Endothelial cell (in vitro differentiated cells): ENCODE data around the gene C22orf31. TPM values are rescaled to one million over a fixed set of nuclear protein-coding genes. Genes with fewer than 3 reads are reported as not detected.
"Not testable (repeated sequence)": the region's sequence is repeated elsewhere in the genome, so short reads cannot be mapped to it uniquely, and the experiment has no call there.

Experiments used
- DNase-seq: peaks from one replicate; pipeline ENCODE4 v3.0.0; 2021; ENCODE audit warnings: low spot score
- H3K27ac Mint-ChIP-seq: one replicate; pipeline ENCODE4 v1.8.0; 2021; ENCODE audit warnings: mixed read lengths, inconsistent platforms; ENCODE audit not compliant: unreplicated experiment
- H3K27me3 Mint-ChIP-seq: one replicate; pipeline ENCODE4 v1.8.0; 2021; ENCODE audit warnings: mild to moderate bottlenecking, moderate library complexity, mixed read lengths, inconsistent platforms; ENCODE audit not compliant: unreplicated experiment
- H3K36me3 Mint-ChIP-seq: one replicate; pipeline ENCODE4 v1.8.0; 2021; ENCODE audit warnings: mild to moderate bottlenecking, low read depth, mixed read lengths, inconsistent platforms; ENCODE audit not compliant: unreplicated experiment
- H3K4me1 Mint-ChIP-seq: one replicate; pipeline ENCODE4 v1.8.0; 2021; ENCODE audit warnings: mild to moderate bottlenecking, mixed read lengths, inconsistent platforms; ENCODE audit not compliant: unreplicated experiment
- H3K4me3 Mint-ChIP-seq: one replicate; pipeline ENCODE4 v1.8.0; 2021; ENCODE audit warnings: mild to moderate bottlenecking, mixed read lengths, inconsistent platforms; ENCODE audit not compliant: unreplicated experiment
- H3K9me3 Mint-ChIP-seq: one replicate; pipeline ENCODE4 v1.8.0; 2021; ENCODE audit warnings: mixed read lengths, inconsistent platforms; ENCODE audit not compliant: unreplicated experiment
- CTCF ChIP-seq: fragments of 200-600 bp; sonication (generic); IDR thresholded peaks from one replicate; pipeline ENCODE4 v1.5.0; 2021; ENCODE audit warnings: antibody characterized with exemption; ENCODE audit not compliant: unreplicated experiment
- total RNA-seq: library from RNA; stranded (reverse); fragmentation: NEBNext Ultra II Directional; extraction: Animal tissue kit (Norgen Biotek cat#: 25700); gene quantifications from one replicate; pipeline ENCODE4 v1.2.1, GENCODE V29; 2021; ENCODE audit not compliant: unreplicated experiment

Gene C22orf31
- total RNA-seq, 1 donor from 2014 or later = not detected

- peaks cover 3% of the 10 kb centered on the region for H3K27me3 Mint-ChIP-seq
- no peak overlapping the region for H3K27ac Mint-ChIP-seq
- no peak for DNase-seq
- no peaks in the 10 kb centered on the region for H3K36me3 Mint-ChIP-seq
- TF ChIP-seq CTCF = no peak
- no peak overlapping the region for H3K4me3 Mint-ChIP-seq
- H3K9me3 Mint-ChIP-seq = no peaks in the 10 kb centered on the region
- peaks cover 11% of the 10 kb centered on the region for H3K4me1 Mint-ChIP-seq
These were observed 20.2 kb downstream of the C22orf31 start for GRCh38 chr22:29041408-29041807.

GRCh38 chr22:29040385-29041275, 21.0 kb downstream of the C22orf31 start:
- peak; percentile 90 for TF ChIP-seq CTCF
- DNase-seq = peak; percentile 67
- peaks cover 3% of the 10 kb centered on the region for H3K27me3 Mint-ChIP-seq
- H3K4me3 Mint-ChIP-seq = no peak overlapping the region
- no peak overlapping the region for H3K27ac Mint-ChIP-seq
- H3K36me3 Mint-ChIP-seq = no peaks in the 10 kb centered on the region
- no peaks in the 10 kb centered on the region for H3K9me3 Mint-ChIP-seq
- H3K4me1 Mint-ChIP-seq = peaks cover 11% of the 10 kb centered on the region

GRCh38 chr22:29039684-29040083, 21.9 kb downstream of the C22orf31 start:
- not testable (repeated sequence) for H3K9me3 Mint-ChIP-seq, H3K4me3 Mint-ChIP-seq, H3K27me3 Mint-ChIP-seq, H3K27ac Mint-ChIP-seq, DNase-seq, H3K36me3 Mint-ChIP-seq
- peaks cover 11% of the 10 kb centered on the region for H3K4me1 Mint-ChIP-seq

GRCh38 chr22:29039148-29039547, 22.5 kb downstream of the C22orf31 start:
- Mint-ChIP-seq H3K36me3 (no peaks in the 10 kb centered on the region), H3K9me3 (no peaks in the 10 kb centered on the region), H3K27ac (no peak overlapping the region), H3K27me3 (peaks cover 2% of the 10 kb centered on the region), H3K4me1 (peaks cover 11% of the 10 kb centered on the region), H3K4me3 (no peak overlapping the region)
- no peak for DNase-seq
- no peak for TF ChIP-seq CTCF

DNA sequence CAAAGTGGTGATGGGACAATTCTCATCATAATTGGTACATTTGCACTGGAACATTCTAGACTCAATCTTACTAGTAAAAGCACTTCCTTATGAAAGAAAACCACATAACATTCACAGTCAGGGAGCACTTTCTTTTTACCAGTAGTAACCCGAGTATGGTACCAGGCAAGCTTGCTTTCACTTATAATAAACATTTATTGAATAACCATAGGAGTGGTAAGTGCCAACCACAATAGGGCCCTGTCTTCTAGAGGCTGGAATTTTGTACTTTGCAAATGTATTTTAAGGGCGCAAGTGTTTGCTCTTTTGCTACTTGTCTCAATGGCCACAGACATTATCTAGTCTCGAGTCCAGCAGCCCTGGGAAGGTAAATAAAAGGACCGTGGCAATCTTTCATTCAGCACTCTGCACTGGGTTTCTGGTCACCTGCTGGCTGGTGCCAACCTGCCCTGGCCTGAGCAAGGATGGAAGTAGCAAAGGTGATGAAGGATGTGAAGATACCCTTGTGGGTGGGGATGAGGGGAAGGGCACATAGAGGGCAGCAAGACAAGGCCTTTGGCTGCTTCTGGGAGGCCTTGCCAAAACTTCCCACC, 24.2 kb downstream of the C22orf31 start:
- H3K27me3 Mint-ChIP-seq = peaks cover 2% of the 10 kb centered on the region
- DNase-seq = no peak
- H3K9me3 Mint-ChIP-seq = no peaks in the 10 kb centered on the region
- H3K4me1 Mint-ChIP-seq = peaks cover 6% of the 10 kb centered on the region
- H3K27ac Mint-ChIP-seq = no peak overlapping the region
- TF ChIP-seq CTCF = no peak
- H3K36me3 Mint-ChIP-seq = no peaks in the 10 kb centered on the region
- H3K4me3 Mint-ChIP-seq = no peak overlapping the region
